Nucleus accumbens (tissue), 56 donors: Measurements from ENCODE around the gene ARHGEF39.

Source experiments
- DNase-seq, 56 donors: peaks; one replicate each; lab custom pipeline; 2025; lab: John Stamatoyannopoulos, UW

The ARHGEF39 gene

DNA sequence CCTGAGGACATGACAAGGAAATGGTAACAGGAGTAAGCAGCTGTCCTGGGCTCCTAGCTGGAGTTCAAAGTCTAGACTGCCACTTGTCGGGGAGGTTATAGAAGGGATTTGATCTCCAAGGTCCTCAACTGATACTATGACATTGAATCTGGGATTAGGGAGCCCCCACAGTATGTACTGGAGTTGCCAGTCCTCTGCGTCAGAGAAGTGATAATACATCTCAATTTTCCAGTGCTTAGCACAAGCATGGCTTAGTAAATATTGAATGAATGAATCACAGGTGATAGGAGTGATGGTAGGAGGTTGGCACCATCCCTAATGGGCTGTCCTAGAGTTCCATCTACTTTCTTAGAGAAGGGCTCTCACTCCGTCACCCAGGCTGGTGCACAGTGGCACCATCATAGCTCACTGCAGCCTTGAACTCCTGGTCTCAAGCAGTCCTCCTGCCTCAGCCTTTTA, 31.0 kb upstream of the ARHGEF39 start:
- DNase-seq: no peak

DNA sequence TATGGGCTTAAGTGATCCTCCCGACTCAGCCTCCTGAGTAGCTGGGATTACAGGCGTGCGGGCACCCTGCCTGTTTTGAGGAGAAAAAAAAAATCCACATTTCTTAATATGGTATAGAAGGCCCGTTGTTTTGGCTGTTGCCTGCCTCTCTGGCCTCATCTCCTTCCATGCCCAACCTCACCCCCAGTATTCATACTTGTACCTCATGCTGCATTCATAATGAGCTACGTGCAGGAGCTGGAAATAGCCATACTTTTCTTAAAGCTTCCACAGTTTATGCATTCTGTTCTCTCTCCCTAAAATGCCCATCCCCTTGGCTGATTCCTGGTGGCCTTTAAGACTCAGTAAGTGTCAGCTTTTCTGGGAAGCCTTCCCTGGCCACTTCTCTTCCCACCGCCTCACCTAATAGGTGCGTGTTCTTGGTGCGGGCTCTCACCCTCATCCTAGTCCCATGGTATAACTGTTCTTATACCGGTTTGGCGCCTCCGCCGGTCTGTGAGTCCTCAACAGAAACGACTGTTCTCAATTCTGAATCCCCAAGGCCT, 26.8 kb upstream of the ARHGEF39 start:
- DNase-seq: no peak

DNA sequence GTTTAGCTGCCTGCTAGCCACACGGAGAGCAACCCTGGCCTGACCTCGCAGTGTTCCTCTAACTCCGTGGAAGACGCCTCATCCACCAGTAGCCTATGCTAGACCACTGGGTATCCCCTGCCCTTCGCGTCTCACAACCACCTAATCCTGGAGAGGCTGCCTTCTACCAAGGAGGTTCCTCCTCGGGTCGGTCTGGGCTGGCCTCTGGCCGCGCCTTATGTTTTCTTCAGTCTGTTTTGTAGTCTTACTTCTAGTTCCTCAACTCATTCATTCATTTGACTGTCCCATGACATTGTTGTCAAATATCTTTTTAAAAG, 26.3 kb upstream of the ARHGEF39 start:
- peak in 1 of 56 donors; percentile 41 for DNase-seq

DNA sequence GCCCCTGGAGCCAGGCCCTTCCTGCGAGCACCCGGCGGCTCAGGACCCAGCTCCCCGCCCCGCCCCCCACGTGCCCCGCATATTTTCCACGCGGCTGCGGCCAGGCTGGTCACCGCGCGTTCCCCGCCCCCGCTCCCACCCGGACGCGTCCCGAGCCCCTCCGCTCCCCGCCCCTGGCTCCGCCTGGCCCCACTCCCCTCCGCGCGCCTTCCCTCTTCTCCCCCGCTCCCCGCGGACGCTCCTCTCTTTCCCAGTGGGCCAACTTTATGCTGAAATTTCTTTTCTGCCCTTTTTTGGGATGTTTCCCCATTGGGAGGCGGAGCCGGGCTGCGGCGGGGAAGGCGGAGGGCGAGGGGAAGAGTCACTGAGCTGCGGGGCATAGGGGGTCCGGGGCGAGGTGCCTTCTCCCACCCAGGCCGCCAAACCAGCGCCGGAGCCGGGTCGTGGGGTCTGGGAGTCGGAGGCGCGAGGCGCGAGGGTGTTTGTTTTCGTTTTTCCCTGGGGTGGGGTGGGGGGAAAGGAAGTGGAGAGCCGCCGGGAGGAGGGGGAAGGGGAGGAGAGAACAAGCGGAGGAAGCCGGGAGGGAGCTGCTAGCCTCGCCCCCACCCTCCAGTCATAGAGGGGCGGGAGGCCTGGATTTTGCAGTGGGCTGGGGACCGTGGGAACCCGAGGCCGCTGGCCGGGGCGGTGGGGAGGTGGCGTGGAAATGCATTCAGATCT, 25.8 kb upstream of the ARHGEF39 start:
- peak in 39 of 56 donors; percentile 11 to 69 (median 34) for DNase-seq

DNA sequence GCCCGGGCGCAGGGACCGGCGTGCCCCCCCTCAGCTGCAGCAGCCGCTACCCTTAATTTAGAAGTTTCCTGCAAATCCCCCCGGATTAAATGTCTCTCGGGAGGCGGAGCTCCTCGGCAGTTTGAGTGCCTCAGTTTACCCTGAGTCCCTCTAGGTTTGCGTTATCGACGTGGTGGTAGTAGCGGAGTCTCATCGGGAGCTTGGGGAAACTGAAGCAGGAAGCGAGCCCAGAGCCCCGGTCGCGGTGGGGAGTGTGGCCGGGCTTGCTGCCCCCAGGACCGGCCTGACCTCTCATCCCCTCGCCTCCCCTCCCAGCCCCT, 25.3 kb upstream of the ARHGEF39 start:
- DNase-seq: no peak

DNA sequence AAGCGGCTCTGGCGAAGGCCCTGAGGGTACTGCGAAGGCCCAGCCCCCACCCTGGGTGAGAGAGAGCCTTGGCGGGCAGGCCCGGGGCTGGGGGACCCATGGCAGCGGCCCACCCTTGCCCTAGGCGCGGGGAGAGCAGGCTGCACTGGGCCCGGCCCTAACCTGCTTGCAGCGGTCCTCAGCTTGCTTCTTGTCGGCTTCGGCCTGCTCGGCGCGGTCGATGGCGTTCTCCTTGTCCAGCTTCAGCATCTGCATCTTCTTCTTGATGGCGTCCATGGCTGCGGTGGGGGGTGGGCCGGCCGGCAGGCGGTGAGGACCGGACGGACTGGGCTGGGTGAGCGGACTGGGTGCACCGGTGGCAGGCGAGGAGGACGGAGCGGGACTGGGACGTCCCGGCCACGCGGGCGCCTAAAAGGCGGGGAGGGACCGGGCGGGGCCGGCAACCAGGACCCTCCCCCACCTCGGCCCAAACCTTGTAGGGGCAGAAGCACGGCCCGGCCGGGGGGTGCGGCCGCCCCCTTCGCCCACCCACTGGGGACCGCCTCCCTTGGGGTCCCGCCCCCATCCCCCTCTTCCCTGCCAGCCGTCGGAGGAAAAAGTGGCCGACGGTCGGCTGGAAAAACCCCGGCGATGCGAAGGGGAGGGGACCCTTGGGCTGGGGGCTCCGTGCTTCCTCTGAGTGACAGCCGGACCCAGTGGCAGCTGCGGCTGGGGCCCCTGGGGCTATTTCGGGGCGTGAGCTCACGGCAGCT, 24.7 kb upstream of the ARHGEF39 start, which contains the start of gene TPM2:
TSS of gene TPM2 (minus strand) at position 384 of the 752 bp plus-strand sequence. CDS start at position 276, 108 bp downstream.
- no peak for DNase-seq

DNA sequence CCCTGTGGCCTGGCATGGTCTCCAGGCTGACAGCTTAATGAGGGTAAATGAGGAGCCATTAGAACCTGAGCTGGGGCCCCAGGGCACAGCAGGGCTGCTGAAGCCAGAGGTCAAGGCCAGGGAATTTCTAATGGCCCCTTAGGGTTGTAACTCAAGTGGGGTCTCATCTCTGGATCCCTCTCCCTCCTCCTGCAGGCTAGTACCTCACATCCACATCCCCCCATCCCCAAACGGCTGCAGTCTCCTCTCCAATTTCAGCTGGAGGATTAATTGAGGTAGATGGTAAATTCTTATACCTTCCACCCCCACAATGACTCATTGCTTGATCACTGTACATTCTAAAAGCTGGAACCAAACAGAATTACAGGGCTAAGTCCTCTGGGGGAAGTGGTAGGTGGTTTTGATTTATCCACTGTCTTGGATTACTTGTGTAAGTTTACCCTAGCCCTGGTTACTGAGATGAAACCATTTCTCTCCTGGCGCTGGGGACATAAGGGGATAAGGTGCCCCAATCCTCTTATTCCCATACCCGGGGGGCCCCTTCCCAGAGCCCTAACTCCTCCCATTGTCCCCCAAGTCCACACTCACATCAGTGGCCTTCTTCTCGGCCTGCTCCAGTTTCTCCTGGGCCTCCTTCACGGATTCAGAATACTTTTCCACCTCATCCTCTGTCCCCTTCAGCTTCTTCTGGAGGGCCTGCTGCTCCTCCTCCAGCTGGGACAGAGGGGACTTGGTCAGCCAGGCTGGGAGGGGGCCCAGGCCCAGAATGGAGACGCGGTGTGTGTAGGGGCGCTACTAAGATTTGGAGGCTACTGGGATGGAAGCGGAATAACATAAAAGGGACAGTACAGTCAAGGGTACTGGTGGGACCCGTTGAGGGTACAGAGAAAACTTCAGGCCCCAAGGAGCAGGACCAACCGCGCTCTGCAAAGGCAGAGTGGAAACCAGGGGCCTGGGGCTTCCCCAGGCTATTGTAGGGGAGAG, 23.9 kb upstream of the ARHGEF39 start:
- DNase-seq: peak in 1 of 56 donors; percentile 7

DNA sequence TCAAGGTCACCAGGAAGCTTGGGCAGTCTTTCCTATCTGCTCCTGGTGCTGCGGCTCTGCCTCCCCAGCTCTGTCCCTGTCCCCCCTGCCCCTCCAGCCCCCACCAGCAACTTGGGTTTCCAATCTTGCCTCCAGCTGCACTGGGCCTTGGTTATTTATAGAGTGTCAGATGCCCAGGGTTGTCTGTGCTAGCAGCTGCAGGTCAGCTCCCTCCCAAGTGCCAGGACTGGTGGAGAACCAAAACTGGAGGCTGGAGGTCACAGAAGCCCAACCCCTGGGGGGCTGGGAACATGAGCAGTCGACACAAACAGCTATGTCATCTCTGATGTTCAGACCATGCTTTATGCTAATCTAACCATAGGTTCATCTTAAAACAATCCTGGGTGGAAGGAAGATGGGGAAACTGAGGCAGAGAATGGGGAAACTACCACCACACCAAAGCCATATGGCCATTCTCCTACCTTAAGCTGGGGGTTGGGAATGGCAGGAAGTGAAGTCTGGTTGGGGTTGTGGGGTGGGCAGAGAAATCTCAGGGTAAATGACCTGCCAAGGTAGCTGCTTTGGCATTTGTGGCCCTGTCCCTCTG, 23.1 kb upstream of the ARHGEF39 start:
- DNase-seq: no peak

DNA sequence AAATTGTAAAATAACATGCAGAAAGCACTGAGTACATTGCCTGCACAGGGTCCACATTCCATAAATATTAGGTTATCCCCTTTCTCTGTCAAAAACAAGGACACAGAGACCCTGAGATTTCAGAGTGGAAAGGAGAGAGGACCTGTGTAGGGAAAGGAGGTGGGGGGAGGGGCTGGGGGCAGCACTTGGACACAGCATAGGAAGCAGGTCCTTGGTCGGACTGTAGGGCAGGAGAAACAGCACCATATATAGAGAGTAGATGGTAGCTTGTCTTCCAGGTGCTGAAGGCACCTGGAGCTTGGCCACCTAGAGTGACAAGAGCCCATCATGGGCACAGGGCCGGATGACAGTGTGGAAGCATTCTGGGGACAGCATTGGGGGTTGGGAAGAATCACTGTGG, 22.3 kb upstream of the ARHGEF39 start:
- DNase-seq: no peak

DNA sequence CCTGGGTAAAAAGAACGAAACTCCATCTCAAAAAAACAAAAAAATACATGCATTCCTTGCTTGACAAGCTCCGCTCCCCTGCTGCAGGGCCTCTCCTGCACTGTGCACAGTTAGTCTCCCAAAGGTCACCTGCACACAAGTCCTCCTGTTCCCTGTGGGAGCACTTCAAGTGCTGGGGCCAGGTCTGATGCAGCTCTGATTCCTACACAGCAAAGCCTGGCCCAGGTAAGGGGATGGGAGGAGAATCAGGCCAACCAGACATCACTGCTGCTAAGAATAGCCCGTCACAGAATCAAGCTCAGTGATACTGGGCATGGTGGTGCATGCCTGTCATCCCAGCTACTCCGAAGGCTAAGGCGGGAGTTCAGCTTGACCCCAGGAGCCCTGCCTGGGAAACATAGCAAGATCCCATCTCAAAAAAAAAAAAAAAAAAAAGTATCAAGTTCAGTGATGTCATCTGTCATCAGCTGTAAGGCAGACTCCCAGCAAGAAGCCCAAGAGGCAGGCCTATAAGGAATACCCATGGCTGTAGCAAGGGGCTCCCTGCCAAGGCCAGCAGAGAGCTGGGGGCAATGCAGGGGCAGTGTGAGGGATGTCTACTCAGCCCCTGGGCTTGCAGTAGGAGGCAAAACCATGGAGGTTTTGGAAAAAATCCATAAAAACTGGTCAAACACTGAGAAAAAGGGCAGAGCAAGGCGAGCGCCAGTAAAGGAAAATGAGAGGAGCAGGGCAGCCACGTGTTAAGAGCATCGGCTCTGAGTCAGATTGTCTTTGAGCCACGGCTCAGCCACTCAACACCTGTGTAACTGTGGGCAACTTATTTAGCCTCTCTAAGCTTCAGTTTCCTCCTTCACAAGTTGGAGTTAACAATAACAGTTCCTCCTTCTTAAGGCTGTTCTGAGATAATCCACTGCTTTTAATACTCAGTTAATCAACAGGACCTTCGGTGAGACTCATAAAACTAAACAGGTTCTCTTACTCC, 21.5 kb upstream of the ARHGEF39 start:
- no peak for DNase-seq

DNA sequence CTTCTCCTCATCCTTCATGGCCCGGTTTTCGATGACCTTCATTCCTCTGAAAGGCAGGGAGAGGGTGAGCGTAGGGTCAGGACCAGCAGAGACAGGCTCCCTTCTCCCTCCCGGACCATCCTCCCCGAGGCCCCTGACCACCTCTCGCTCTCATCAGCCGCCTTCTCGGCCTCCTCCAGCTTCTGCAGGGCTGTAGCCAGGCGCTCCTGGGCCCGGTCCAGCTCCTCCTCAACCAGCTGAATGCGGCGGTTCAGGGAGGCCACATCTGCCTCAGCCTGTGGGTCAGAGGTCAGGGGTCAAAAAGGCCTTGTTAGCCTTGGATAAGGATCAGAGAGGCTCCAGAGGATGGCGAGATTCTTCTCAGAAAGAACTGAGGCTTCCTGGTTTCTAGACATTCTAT, 20.5 kb upstream of the ARHGEF39 start:
- DNase-seq: no peak

DNA sequence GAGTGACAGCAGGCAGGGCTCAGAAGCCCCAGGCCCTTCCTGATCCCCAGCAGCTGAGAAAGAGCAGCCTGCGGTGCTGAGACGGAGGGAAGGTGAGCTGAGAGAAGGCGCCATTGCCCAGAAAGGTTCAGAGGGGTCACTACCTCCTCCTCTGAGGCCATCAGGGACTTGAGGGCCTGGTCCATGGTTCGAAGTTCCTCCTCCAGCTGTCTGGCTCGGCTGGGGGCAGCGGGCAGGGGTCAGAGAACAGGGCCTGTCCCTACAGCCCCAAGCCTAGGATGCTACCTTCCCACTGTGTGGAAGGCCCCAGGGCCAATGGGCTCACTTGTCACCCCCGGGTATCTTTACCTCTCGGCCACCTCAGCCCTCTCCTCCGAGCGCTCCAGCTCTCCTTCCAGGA, 19.9 kb upstream of the ARHGEF39 start:
- no peak for DNase-seq

DNA sequence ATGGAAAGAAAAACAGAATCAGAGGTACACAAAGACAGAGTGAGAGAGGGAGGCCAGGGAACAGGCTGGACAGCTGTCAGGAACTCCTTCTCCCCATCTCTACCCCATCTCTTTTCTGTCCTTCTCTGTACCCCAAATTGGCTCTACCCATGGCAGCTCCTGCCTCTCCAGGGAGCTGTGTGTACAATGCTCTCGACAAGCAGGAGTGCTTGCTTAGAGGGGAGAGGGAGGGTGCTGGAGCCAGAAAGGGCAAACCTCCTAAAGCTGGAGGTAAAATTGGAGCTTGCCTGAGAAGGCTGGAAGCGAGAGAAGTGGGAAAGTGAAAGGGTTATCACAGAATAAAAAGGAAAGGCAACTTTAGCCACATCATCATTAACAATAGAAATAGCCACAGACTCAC, 18.3 kb upstream of the ARHGEF39 start:
- no peak for DNase-seq

DNA sequence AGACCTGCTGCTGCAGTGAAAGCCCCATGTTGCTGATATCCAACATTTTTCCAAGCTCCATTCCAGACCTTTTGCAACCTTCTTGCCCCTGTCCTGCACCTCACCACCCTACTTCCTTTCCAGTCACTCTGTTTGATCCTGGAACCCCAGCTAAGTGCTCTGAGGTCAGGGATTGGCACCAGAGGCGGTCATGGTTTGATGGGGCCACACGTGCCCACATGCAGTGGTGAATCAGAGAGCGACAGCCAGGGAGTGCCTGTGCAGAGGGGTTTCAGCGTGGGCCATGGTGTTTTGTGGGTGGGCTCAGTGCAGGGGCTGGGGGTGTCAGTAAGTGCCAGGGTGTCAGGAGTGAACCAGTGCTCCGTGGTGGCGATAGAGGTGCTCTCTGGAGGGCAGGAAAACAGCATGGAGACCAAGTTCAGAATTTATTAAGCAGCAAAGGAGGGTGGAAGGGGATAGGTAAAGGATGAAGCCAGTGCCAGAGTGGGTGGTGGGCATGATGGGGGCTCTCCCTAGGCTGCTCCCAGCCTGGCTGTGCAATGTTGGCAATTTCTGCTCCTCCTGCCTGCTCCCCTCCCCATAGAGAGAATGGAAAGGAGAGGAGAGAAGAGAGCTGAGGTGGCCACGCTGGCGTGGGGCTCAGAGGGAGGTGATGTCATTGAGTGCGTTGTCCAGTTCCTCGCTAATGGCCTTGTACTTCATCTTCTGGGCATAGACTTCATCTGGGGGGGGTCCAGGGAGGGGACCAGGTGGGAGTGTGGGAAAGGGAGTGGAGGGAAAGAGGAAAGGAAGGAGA, 17.7 kb upstream of the ARHGEF39 start:
- no peak for DNase-seq

DNA sequence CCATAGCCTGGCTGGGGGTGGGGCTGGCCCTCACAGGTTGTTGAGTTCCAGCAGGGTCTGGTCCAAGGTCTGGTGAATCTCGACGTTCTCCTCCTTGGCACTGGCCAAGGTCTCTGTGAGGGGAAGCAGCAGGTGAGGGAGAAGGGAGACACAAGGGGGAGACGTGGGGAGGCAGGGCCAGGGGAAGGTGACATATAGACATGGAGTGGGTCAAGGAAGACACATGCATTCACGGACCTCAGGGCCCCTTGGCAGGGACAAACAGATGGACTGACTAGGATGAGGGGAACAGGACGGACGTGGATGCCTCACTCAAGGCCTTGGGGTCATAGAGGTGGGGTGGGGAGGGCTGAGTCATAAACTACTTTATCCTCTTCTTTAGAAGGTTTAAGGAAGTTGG, 17.1 kb upstream of the ARHGEF39 start:
- no peak for DNase-seq

DNA sequence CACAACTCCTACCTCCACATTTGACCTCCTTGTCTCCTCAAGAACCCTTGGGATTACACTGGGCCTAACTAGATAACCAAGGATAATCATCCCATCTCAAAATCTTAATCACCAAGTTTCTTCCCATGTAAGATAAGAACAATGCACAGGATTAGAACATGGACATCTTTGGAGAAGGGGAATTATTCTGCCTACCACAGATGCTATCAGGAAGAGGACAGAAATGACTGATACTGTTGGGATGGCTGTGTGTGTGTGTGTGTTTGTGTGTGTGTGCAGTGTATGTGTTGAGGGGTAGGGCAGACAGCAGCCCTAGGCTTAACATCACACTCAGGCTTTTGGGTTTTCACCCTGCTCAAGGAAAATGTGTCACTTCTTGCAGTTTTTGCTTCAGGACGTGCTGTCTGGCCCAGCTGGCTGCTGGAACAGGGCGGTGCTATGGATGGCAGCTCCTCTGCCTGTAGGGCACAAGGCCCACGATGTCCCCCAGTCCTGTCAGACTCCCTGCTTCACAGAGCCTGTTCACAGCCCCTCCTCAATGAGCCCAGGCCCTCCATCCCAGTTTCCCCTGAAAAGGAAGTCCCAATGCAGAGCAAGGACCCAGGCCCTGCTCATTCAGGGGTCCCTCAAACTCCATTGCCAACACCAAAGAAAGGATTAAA, 16.5 kb upstream of the ARHGEF39 start:
- no peak for DNase-seq

DNA sequence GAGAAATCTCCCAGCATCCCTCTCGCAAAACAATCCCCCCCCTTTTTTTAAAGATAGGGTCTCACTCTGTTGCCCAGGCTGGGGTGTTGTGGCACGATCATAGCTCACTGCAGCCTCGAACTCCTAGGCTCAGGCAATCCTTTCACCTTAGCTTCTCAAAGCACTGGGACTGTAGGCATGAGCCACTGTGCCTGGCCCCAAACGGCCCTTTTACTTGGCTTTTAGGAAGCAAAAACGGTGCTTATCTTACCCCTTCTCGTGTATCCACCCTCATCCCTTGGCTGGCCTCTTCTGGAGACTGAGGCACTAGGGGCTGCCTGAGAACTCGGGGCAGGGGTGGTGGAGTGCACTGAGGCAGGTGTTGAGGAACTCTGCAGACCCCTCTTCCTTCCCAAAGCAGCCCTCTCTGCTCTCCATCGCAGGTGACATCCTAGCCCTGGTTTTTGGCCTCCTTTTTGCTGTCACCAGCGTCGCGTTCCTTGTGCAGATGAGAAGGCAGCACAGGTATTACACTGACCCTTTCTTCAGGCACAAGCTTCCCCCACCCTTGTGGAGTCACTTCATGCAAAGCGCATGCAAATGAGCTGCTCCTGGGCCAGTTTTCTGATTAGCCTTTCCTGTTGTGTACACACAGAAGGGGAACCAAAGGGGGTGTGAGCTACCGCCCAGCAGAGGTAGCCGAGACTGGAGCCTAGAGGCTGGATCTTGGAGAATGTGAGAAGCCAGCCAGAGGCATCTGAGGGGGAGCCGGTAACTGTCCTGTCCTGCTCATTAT, 15.5 kb upstream of the ARHGEF39 start:
- DNase-seq: no peak
